T-helper 2 cell treated with Interferon-gamma antibody and Interleukin-4, amounts not matched to agents 100 ng/mL and 5 ng/mL, for 36 hours (primary cell): ENCODE results near the gene STS. TPM values are rescaled to one million over a fixed set of nuclear protein-coding genes. Genes with fewer than 3 reads are reported as not detected.

Experiments
- intact Hi-C: fragments of 100-400 bp; cut with micrococcal nuclease; formaldehyde crosslinking; loops from one replicate; pipeline ENCODE4 v1.15.1; 2023
- total RNA-seq: library from RNA; stranded (reverse); gene quantifications from 2 replicates; pipeline ENCODE4 v1.2.3, GENCODE V29; 2022

Gene STS
- total RNA-seq, result 1.7 and 2.0 TPM in 2 replicates

DNA sequence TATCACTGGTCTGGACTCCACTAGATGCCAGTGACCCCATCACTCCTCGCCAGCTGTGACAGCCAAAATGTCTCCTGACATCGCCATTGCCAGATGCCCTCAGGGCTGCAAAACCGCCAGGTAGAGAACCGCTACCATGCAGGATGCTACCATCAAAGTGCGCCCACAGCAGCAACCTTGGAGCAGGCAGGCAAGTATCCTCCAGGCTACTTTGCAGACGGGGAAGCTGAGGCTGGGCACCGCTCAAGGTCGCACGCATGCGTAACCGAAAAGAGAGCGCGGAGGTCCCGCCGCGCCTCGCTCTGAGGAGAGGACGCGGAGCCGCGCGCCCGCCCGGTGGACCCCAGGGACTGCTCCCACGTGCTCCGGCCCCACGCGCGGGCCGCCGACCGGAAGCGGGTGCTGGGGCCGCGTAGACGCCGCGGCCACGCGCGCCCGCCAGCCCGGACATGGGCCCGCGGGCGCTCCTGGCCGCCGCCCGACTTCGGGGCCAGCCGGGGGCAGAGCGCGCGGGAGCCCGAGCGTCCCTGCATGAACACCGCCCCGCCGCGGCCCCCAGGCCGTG is at the start of gene STS:
TSS of gene STS (plus strand) at position 300 of the 565 bp plus-strand sequence. CDS start 105,488 bp downstream, outside the sequence.
- intact Hi-C loops, result no loop called here

GRCh38 chrX:7100022-7100421 is 47.5 kb upstream of the STS start:
- intact Hi-C loops, result no loop called here

- intact Hi-C loops, result no loop called here
These were observed 45.4 kb upstream of the STS start for GRCh38 chrX:7102119-7102518.

- intact Hi-C loops, result no loop called here
These were observed 40.9 kb upstream of the STS start for GRCh38 chrX:7106649-7107048.

DNA sequence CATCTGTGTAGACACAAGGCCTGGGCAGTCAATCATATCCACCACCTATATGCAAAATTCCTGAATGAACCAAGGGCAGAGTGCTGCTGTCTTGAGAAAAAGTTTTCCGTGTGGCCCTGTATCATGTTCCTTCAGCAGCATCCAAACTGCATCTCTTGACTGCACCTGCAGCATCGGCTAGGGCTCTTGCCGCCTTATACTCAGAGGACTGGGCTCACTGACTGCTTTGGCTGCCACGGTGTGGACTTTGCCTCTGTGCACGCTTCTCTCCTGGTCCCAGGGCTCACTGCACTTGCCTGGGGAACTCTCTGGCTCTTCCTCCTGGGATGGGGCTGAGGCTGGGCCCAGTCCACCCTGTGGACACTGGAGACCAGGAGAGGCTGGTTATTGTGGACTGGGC is 39.5 kb upstream of the STS start:
- intact Hi-C loops, result no loop called here

GRCh38 chrX:7109049-7109531 is 38.4 kb upstream of the STS start:
- intact Hi-C loops, result no loop called here

DNA sequence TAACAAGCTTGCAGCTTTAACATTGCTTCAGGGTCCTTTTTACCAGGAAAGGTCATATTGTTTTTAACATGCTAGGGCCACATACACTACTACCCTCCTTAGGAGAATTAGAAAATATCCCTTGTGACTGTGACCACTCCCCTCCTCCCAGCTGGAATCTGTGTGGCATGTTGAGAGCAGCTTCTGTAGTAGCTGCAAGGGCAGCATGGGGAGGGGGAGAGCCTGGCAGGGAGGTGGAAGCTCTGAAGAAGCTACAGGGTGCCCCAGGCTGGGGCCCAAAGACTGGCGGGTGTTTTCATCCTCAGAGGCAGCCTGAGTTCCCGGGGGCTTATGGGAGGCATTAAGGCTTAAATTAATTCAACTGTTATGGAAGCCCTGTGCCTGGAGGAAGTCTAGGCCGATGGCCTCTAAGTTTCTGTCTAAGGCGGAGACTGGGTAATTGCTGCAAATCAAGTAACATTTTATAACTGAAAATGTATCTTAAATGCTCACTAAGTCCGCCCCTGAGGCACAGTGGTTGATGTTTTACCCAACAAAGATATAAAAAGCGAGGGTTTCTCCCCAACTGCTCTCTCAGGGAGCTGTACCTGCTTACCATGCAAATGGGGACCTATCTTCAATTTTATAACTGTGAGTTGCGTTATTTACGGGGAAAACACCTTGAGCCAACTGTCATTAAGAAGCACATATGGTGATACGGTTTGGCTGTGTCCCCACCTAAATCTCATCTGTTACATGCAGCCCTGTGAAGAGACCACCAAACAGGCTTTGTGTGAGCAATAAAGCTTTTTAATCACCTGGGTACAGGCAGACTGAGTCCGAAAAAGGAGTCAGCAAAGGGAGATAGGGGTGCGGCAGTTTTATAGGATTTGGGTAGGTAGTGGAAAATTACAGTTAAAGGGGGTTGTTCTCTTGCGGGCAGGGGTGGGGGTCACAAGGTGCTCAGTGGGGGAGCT is 37.4 kb upstream of the STS start:
- intact Hi-C loops, result no loop called here

- intact Hi-C loops, result no loop called here
These were observed 36.7 kb upstream of the STS start for GRCh38 chrX:7110821-7111276.

GRCh38 chrX:7111518-7111917 is 36.0 kb upstream of the STS start:
- intact Hi-C loops, result no loop called here

DNA sequence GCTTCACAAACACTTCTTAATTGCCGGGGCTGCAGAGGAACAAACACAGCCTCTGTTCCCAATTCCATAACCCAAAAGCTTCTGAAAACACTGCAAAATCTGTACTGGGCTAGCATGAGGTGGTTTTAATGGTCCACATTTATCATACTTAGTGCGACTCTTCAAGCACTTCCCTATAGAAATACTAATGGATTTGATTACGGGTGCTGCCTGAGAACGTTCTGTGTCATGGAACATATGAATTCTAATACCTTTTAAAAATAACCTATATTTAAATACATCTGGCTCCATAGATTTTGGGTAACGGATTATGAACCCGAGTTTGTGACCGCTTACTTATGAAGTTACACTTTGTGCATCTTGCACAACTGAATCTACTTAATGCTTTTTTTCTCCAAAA is 35.4 kb upstream of the STS start:
- intact Hi-C loops, result no loop called here

GRCh38 chrX:7115557-7115956 is 32.0 kb upstream of the STS start:
- intact Hi-C loops, result no loop called here

DNA sequence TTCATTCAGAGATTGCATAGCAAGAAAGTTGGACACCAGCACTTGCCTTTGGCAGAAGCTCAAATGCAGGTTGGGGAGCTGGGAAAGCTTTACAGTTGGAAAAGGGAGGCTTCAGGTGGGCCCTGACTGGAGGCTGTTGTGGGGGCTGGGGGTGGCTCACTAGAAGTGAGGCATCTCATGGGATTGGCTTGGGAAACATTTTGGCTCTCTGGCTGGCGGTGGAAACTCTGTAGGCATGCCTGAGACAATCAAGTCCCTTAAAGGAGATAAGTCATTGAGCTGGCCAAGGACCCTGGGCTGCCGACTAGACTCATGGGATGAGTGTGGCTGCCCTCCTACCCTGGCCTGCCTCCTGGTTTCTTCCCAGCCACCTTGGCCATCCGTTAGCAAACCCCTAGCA is 31.4 kb upstream of the STS start:
- intact Hi-C loops, result no loop called here

DNA sequence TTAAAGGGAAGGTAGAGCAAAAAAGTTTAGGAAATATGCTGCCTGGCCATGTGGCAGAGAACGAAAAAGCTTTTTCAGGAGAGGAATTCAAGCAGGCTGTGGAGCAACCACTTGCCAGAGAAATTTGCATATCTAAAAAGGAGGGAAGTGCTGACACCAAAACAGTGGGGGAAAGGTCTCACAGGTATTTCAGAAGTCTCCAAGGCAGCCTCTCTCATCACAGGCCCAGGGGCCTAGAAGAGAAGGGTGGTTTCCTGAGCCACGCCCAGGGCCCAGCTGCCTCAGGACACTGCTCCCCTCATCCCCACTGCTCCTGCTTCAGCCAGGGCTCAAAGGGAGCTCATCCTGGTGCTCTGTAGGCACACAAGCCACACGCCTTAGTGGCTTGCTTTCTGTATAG is 29.9 kb upstream of the STS start:
- intact Hi-C loops, result no loop called here

GRCh38 chrX:7119950-7120877 is 27.3 kb upstream of the STS start:
- intact Hi-C loops, result no loop called here

- intact Hi-C loops, result no loop called here
These were observed 26.7 kb upstream of the STS start for GRCh38 chrX:7120878-7121219.

- intact Hi-C loops, result no loop called here
These were observed 20.5 kb upstream of the STS start for GRCh38 chrX:7127056-7127455.

DNA sequence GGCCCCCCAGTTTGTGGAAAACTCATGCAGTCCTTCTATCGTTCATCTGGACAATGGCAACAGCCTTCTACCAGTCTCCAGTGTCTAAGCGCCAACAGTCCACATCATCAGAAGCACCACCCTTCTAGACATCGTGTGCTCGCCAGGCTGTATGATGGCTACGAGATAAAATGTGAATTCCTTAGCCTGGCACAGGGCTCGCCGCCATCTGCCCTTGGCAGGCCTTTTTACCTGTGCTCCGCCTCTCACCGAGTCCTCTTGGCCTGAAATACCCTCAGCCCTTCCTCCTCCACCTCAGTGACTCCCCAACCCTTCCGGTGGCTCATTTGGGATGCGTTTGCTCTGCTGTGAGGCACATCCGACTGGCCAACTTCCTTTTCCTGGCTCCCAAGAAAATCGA is 15.9 kb upstream of the STS start:
- intact Hi-C loops, result loop anchor here (5.0 kb wide), 1 partner anchor 41 kb away; no protein-coding TSS in a partner anchor

DNA sequence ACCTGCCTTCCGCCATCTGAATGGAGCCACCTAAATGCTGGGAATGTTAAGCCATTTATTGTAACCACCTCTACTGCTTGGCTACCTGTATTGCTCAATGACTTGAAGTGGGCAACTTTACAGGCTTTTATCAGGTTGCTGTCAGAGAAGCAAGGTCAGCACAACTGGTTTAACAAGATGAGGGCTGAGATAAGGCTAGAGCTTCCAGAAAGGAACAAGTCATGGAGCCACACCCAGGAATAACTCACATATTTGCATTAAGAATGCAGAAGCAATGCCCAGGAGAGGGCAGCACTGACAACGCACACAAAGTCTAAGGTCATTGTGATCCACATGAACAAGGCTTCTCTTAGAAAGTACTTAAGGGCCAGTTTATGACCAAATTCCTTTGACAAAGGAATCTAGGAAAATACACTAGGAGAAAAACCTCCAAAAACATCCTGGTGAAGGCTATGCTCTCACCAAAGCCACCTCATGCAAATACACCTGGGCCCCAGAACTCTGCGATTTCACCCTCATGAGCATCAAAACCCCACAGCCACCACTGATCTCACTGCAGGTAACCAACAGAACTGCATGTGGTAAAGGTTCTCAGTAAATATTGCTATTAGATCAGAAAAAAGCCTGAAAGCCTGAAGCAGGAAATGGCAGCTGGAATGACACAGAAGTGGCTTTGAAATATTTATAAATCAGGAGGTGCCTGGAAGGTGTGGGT is 15.0 kb upstream of the STS start:
- intact Hi-C loops, result loop anchor here (5.0 kb wide), 1 partner anchor 40 kb away; no protein-coding TSS in a partner anchor

DNA sequence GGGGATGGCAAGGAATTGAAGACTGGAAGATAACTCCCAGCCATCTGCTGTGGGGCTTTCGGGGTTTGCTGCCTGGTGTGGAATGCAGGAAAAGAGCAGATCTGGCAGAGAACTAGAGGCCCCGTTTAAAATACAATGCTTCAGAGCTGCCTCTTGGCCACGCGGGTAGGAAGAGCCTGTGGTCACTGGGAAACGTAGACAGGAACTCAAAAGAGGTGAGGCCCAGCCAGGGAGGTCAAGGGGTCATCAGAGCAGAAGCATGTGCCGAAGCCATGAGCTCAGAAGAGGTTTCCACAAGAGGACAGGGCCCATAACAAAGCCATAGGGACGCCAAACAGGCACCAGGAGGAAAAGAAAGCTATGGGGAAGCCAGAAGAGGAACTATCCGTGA is 14.5 kb upstream of the STS start:
- intact Hi-C loops, result loop anchor here (5.0 kb wide), 1 partner anchor 39 kb away; no protein-coding TSS in a partner anchor

GRCh38 chrX:7134981-7135380 is 12.5 kb upstream of the STS start:
- intact Hi-C loops, result loop anchor here (5.0 kb wide), 1 partner anchor 37 kb away; no protein-coding TSS in a partner anchor
